ENCODE measurements around the gene CSMD2. TPM values are rescaled to one million over a fixed set of nuclear protein-coding genes. Genes with fewer than 3 reads are reported as not detected.

CSMD2 gene
- total RNA-seq, 1 donor from 2014 or later, result 0.22 TPM

DNA sequence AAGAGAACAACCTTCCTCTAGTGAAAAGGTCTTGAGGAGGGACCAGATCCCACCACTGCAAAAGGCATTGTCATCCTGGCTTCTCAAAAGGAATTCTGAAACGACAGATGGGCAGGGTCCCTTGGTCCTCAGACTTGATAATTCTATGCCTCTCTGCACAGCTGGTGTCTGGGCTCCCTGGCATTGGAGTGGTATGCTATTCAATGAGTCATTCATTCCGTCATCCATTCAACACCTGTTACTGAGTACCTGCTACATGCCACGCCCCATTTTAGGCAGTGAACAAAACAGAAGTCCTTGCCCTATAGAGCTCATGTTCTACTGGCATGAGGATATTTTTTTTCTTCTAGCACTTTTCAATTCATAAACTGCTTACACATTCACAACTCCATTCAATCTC lies 347.0 kb downstream of the CSMD2 start:
- no peak for ATAC-seq
- DNase-seq, result no peak
- intact Hi-C loops (cut with micrococcal nuclease), result no loop called here

DNA sequence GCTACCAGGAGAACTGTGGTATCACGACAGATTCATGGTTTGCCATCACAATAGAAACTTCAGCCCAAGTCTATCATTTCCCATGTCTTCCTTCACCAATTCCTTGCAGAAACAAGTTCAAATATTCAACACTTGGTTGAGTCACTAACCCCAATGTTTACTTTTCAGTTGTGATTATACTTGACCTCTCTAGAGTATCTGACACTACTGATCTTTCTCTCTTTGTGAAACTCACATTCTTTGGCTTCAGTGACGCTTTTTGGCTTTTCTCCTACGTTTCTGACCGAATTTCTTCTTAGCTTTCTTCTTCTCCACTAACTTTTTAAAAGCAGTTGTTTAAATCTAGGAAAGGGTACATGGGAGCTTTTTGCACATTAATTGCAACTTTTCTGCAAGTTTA lies 350.0 kb downstream of the CSMD2 start:
- DNase-seq, result no peak
- intact Hi-C loops (cut with micrococcal nuclease), result no loop called here
- no peak for ATAC-seq

DNA sequence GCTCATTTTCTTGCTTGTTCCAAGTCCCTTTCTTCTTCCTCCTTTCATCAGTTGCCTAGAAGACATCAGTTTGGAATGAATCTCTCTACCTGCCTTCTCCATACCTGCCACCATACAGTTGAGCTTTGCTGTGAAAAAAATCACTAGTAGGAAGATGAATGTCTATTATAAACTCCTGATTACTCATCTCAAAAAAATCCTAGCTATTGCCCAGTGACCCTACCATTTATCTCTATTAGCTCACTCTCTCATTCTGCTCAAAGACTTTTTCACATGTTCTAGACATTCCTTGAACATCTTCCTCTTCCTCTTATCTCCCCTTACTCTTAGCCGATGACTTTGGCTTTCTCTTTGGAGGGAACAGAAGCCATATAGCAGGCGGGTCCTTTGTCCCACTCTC lies 350.9 kb downstream of the CSMD2 start:
- ATAC-seq, result no peak
- intact Hi-C loops (cut with micrococcal nuclease), result no loop called here
- DNase-seq, result no peak

DNA sequence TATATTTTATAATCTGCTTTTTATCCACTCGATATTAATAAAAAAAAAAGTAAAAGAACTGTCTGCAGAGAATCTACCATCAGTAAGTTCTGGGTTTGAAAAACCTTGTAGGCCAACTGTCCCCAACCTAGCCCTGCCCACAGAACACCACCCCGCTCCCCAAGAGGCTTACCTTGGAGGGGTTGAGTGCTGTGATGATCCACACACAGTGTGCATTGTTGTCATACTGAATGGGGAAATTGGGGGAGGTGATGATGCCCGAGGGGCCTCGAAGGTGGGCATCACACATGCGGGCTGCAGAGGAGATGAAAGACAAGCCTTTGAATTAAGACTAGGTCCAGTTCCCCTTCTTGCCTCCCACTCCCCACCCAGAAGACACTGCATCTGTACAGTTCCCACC lies 354.5 kb downstream of the CSMD2 start:
- DNase-seq (no peak), ATAC-seq (no peak)
- intact Hi-C loops (cut with micrococcal nuclease), result no loop called here

DNA sequence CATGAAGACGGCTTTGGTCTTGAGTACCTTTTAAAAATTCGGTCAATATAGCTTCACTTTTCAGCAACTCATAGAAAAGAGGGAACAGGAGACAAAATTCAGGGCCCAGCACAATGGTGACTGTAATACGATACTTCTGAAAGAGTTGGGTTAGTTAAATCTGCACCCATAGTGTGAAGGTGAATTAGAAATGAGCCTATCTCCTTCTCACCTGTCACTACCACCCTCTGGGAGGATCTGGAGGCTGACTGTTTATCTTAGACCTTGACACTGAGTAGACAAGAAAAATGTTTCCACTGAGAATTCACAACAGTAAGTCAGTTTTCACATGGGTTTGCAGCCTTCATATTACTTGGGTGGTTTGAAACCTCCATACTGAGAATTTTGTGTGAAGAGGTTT lies 359.0 kb downstream of the CSMD2 start:
- no peak for DNase-seq
- intact Hi-C loops (cut with micrococcal nuclease), result no loop called here
- ATAC-seq, result no peak

DNA sequence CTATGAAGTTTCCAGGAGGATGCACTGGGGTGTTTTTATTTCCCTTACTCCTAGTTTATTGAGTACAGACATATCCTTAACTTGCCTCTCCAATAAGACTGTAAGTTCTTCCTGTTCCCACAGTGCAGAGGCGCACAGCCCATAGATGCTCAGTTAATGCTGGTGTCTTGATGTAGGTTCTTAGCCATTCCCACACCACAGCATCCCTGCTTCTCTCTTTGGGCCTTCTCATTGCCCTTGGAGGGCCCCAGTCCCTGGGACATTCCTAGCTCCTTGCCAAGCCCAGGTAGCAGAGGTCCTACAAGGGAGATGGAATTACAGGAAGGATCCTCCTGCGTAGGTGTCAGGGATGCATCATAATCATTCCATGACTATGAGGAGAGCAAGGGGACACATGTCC lies 362.8 kb downstream of the CSMD2 start:
- ATAC-seq (no peak), DNase-seq (no peak)
- intact Hi-C loops (cut with micrococcal nuclease), result no loop called here

DNA sequence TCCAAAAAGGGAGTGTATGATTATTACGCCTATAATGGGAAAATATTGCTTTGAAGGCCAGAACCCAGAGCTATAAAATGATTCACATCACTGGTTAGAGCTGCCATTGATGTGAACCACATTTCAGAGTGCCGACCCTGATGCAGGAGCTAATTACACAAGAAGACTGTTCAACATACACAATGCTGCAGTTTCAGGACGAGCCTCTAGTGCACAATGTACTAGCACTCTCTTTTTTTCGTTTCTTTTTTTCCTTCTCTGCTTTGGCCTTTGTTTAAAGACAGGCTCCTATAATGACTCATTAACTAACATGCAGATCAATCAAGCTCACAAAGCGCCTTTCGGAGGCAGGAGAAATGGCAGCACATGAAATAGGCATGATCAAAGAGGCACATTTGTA lies 367.2 kb downstream of the CSMD2 start:
- ATAC-seq, result no peak
- intact Hi-C loops (cut with micrococcal nuclease), result no loop called here
- DNase-seq, result no peak

DNA sequence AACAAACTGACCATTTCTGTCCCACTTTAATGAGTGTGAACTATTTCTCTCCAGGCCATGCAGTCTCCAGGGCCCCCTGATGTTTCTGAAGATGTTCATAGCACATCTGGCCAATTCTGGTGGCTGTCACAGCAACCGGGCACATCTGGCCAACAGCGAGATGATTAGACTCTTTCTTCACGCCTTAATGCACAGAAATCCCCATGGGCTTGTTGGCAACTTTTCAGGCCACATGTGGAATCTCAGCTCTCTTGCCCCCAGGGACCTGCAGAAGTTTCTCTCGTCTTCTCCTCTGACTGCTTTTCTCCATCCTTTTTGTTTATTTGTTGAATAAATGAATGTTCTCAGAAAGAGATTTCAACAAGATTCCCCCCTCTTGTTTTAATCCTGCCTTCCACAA lies 372.4 kb downstream of the CSMD2 start:
- no peak for ATAC-seq
- no peak for DNase-seq
- intact Hi-C loops (cut with micrococcal nuclease), result no loop called here

DNA sequence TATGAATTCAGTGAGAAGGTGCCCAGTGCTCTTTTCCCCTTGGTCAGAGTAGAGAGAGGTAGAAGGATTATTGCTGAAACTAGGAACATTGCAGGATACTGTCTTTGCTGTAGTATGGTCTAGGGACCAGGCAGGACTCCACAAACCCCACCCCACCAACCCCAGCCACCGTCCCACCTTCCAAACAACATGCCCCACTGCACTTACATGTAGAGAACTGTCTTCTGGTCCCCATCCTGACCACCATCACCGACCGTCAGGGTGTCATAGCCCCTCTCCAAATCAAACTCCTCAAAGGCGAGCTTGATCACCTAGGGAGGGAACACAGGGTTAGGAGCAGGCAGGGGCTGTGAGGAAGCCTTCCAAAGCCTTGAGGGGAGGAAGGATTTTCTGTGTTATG lies 372.8 kb downstream of the CSMD2 start:
- ATAC-seq (no peak), DNase-seq (no peak)
- intact Hi-C loops (cut with micrococcal nuclease), result no loop called here

DNA sequence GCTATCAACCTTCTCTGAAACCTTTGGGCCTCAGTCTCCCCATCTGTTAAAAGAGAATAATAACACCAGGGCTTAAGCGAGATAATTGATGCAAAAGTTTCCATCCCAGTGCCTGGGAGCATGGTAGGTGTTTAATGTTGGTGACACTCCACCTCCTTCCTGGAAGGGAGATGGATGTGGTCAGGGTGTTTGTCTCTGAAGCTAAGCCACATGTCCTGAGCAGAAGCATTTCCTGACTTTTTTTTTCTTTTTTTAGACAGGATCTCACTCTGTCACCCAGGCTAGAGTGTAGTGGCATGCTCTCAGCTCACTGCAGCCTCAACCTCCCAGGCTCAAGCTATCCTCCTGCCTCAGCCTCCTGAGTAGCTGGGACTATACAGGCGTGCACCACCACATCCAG lies 373.8 kb downstream of the CSMD2 start:
- ATAC-seq, result no peak
- DNase-seq, result no peak
- intact Hi-C loops (cut with micrococcal nuclease), result no loop called here

DNA sequence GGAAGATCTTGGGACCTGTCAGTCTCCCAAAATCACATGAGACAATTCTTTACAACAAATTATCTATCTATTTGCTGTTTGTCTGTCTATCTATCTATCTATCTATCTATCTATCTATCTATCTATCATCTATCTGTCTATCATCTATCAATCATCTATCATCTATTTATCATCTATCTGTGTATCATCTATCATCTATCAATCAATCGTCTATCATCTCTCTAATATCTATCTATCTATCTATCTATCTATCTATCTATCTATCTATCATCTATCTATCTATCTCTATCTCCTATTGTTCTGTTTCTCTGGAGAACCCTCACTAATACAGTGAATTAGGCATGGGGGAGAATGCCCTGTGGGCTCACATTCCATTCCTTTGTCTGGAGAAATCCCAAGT lies 374.5 kb downstream of the CSMD2 start:
- no peak for DNase-seq

DNA sequence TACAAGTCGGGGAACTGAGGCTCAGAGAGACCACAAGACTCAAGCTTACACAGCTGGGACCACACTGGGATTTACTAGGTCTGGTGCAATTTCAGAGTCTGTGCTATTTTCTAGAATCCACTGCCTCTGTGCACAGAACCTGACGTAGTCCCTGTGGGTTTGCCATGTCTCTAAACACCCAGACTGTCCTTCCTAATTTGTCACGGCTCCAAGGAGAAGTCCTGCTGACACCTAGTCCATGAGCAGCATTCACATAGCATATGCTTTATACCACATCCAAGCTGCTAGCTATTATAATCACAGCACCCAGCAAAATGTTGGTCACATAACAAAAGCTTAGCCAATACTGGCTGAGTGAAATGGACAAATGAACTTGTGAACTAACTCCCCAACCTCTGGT lies 380.2 kb downstream of the CSMD2 start:
- no peak for ATAC-seq
- intact Hi-C loops (cut with micrococcal nuclease), result no loop called here
- no peak for DNase-seq

More for the DNA sequence above, 374.5 kb downstream of the CSMD2 start:
- no peak for ATAC-seq
- intact Hi-C loops (cut with micrococcal nuclease), result no loop called here

DNA sequence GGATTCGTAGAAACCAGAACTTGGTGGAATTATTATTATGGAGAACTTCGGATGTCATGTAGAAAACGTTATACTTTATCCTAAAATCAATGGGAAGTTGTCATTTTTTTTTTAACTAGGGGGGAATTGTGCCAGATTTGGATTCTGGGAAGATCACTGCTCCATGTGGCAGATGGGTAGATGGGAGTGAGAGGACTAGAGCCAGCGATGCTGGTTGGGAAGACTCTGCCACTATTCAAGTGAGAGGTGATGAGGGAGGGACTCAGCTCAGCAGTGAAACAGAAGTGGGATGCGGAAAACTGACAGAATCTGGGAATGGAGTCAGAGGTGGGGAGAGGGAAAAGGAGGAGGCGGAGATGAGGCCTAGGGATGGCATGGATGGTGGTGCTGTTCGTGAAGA lies 382.3 kb downstream of the CSMD2 start:
- intact Hi-C loops (cut with micrococcal nuclease), result no loop called here
- DNase-seq (no peak), ATAC-seq (no peak)

DNA sequence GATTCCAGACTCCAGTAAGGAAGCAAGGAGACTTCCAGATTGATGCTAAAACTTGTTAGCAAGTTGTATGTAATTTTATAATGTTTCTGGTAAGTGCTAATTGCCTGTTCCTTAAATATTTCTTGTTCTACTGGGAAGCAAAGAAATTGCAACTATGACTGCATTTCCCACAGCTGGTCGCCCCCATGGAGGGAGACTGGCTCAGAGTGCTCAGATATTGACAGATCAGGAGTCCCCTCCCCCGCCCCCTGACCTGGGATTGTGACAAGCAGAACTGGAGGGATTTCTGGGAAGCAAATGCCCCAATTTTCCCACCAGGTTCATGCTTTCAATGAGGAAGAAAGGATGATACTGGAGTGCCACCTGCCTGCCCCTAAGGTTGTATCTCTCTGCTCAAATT lies 383.4 kb downstream of the CSMD2 start:
- DNase-seq (no peak), ATAC-seq (no peak)
- intact Hi-C loops (cut with micrococcal nuclease), result no loop called here

DNA sequence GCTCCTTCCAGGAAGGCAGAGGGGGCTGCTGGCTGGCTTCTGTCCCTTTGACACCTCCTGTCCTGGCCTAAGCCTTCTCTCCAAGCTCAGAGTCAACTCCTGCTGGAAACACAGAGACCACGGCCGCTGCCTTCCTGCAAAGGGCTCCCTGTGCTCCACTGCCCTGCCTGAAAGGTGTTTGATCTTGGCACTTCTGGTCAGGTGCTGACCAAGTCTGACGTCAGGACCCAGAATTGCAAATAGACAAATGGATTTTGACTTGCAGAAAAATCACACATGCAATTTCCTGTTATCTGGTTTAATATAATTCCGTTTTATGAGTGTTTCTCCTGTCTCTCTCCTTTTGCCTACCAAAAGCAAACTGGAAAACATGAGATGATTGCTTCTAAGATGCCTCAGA lies 387.7 kb downstream of the CSMD2 start:
- ATAC-seq, result no peak
- intact Hi-C loops (cut with micrococcal nuclease), result no loop called here
- no peak for DNase-seq

DNA sequence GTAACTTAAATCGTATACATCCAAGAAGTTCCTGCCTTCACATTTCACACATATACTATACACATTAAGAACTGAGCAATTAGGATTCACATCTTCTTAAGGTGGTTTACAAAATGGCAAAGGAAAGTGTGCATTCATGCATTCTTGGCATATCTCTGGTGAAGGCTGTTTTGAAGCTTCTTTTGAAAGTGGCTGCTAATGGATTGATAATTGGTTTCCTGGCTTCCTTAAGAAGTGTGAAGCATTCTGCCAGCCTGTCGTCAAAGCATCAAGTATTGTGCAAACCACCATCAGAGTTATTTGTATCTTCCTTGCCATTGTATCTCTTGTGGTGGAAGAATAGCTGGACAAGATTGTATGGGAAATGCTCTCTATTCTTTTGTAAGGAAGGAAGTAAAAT lies 396.2 kb downstream of the CSMD2 start:
- DNase-seq (no peak), ATAC-seq (no peak)
- intact Hi-C loops (cut with micrococcal nuclease), result no loop called here

DNA sequence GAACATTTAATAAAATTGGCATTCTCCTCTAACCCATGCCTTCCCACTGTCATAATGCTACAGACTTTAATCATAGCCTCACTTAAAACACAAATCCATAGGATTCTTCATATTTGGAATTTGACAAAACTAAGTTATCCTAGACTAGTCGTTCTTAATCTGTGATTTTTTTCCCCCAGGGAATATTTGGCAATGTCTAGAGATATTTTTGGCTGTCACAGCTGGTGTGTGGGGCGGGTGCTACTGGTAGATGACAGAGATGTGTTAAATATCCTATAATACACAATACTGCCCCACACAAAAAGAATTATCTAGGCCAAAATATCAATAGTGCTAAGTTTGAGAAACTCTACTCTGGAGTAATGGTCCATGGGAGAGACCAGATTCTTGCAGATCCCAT lies 396.9 kb downstream of the CSMD2 start:
- no peak for DNase-seq
- ATAC-seq, result no peak
- intact Hi-C loops (cut with micrococcal nuclease), result no loop called here

DNA sequence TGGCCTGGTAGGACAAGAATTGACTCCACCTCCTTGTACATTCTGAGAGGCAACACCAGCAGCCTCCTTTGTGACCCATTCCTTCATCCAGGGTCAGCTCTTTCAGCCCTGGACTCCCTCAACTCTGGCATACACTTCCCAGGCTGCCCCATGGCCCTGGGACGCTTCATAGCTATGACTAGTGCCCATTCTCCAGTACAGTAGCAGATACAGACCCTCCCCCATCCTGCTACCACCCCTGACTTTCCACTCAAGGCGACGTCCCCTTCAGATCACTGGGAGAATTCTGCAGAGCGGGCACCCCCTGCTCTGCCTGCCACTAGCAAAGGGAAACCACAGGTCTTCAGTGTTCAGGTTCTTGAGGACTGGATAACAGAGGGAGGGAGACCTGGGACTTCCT lies 400.9 kb downstream of the CSMD2 start:
- no peak for ATAC-seq
- no peak for DNase-seq
- intact Hi-C loops (cut with micrococcal nuclease), result no loop called here

DNA sequence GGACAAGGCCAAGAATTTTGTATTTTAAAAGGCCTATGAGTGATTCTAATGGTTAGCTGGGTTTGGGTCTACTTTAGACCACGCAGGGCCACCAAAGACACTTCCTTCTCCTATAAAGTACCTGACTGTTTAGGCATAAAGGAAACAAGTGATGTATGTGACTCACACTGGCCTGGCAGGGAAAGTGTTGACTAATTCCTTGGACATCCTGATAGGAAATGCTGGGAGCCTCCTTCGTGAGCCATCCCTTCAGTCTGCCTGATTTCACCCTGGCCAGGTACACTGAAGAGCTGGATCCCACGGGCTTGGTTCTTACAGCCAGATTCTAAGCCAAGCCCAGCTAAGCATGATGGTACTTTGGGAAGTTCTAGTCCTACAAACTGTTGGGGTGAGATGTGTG lies 401.6 kb downstream of the CSMD2 start:
- intact Hi-C loops (cut with micrococcal nuclease), result no loop called here
- no peak for ATAC-seq
- no peak for DNase-seq

DNA sequence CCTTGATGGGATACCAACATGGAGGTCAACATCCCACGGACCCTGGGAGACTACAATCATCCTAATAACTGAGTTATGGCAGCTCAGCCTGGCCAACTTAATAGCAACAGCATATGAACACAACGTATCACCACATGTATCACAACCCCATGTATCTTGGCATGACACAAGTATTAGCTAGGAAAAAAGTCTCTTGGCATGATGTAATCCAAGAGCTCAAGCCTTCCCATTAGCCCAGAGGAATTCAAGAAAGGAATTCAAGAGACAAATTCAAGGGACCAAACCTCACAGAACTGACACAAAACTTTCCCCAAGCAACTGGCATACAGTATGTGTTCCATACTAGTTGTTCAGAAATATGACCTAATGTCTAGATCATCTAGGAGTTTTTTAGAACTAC lies 402.1 kb downstream of the CSMD2 start:
- intact Hi-C loops (cut with micrococcal nuclease), result no loop called here
- DNase-seq (no peak), ATAC-seq (peak; percentile 30)

DNA sequence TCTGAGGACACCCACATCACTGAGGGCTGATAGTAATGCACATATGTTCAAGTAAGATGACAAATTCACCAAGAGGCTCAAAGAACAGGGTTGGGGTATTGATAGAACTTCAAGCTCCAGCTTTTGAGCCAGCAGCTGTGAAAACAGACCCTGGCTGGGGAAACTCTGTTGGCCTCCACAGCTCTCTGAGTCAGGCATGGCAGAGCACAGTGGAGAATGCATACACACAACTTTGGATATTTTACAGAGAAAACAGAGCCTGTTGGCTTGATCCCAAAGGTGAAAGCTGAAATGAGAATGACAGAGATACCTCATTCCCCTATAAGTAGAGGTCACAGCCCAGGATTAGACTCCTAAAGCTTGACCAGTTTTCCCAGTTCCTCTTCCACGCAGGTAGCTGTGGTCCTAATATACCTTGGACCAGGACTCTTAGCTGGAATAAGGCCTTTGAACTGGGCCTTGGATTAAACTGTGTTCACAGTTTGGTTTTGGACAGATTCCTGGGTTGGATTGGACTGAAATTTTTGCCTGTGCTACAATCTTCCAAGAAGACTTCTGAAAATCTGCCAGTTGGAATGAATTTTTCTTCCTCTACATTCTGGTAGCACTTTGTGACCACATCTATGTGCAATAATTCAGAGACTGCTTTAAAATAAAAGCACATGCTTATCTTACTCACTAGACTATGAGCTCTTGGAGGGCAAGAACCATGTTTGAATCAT lies 402.8 kb downstream of the CSMD2 start:
- DNase-seq (peak; percentile 45), ATAC-seq (peak; percentile 69)
- intact Hi-C loops (cut with micrococcal nuclease), result no loop called here

DNA sequence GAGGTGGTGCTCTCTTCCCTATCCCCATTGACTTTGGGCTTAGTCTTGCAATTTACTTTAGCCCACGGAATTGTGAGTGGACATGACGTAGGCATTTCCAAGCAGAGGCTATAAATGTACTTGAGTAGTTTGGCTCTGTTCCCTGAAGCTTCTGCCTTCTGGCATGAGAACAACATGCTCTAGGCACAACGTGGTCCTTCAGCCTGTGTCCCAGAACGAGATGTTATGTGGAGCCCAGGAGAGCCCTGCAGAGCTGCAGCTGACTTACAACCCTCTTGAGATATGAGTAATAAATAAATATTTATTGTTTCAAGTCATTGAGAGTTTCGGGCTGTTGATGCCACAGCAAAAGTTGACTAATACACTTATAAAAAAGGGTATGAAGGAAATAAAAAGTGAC lies 406.3 kb downstream of the CSMD2 start:
- intact Hi-C loops (cut with micrococcal nuclease), result no loop called here
- ATAC-seq, result peak; percentile 88
- peak; percentile 52 for DNase-seq

Data from left ventricle myocardium superior (tissue), 1 donor.